Neural cell (in vitro differentiated cells): ENCODE measurements around the gene ZNHIT1.

Experiments used
- CTCF ChIP-seq: fragments of 450-650 bp; IDR thresholded peaks from 2 replicates; pipeline ENCODE4 v1.5.1; 2014; ENCODE audit warnings: antibody characterized with exemption, mild to moderate bottlenecking, moderate library complexity; ENCODE audit not compliant: poor library complexity, severe bottlenecking
- POLR2AphosphoS5 ChIP-seq: IDR thresholded peaks from 2 replicates; pipeline ENCODE4 v1.6.1; 2012

- TF ChIP-seq CTCF = no peak
- TF ChIP-seq POLR2AphosphoS5 = no peak
Observed at GRCh38 chr7:101169110-101169837, 48.7 kb upstream of the ZNHIT1 start.
